Hepatic stellate cell (primary cell): ENCODE results near the gene PIK3R5.
"Not testable (repeated sequence)": the region's sequence is repeated elsewhere in the genome, so short reads cannot be mapped to it uniquely, and the experiment has no call there.

Source experiments
- DNase-seq: peaks from one replicate; pipeline ENCODE4 v3.0.0; 2011; ENCODE audit warnings: low spot score

PIK3R5 gene

GRCh38 chr17:8894673-8895578, 70.6 kb downstream of the PIK3R5 start:
- DNase-seq: peak; percentile 82

GRCh38 chr17:8894202-8894671, 71.3 kb downstream of the PIK3R5 start:
- no peak for DNase-seq

DNA sequence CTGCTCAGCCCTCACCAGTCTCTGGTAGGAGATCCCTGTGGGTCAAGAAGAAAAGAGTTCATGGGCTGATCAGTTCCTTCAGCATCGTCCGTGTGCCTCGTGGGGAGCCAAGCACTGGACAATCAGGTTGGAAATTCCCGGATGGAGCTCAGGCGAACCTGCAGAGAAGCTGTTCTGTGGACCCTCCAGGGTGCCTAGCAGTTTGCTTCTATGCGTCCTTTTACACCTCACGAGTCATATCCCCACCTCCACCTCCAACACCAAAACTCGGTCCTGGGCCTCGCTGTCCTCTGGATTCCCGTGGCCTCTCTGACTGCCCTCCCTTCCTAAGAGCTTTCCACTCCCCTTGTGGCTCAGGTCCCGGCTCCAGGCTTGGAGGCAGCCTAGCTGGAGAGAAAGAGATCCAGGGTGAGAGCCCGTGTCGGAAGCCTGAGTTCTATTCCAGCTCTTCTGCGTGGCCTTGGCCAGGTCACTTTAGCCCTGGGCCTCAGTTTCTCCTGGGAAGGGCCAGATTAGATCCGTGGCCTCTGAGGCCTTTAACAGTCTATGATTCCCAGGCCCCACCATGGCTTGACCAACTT, 71.8 kb downstream of the PIK3R5 start:
- DNase-seq: no peak

DNA sequence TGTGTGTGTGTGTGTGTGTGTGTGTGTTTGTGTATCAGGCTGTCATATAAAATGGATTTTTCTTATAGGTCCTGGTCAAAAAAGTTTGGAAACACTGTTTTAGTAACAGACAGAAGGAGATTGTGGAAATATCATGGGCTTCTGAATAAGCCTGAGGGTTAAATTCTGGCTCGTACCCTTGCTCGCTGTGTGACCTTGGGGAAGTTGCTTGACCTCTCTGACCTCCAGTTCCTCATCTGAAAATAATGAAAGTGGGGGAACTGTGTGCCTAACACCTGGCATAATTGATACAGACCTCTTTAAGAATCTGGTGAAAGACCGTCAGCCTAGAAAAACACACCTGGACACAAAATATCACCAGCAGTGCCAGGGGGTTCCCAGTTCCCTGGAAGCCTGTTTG, 72.4 kb downstream of the PIK3R5 start:
- no peak for DNase-seq

- no peak for DNase-seq
These were observed 73.2 kb downstream of the PIK3R5 start for GRCh38 chr17:8892338-8892690.

GRCh38 chr17:8890671-8891070, 74.8 kb downstream of the PIK3R5 start:
- no peak for DNase-seq

DNA sequence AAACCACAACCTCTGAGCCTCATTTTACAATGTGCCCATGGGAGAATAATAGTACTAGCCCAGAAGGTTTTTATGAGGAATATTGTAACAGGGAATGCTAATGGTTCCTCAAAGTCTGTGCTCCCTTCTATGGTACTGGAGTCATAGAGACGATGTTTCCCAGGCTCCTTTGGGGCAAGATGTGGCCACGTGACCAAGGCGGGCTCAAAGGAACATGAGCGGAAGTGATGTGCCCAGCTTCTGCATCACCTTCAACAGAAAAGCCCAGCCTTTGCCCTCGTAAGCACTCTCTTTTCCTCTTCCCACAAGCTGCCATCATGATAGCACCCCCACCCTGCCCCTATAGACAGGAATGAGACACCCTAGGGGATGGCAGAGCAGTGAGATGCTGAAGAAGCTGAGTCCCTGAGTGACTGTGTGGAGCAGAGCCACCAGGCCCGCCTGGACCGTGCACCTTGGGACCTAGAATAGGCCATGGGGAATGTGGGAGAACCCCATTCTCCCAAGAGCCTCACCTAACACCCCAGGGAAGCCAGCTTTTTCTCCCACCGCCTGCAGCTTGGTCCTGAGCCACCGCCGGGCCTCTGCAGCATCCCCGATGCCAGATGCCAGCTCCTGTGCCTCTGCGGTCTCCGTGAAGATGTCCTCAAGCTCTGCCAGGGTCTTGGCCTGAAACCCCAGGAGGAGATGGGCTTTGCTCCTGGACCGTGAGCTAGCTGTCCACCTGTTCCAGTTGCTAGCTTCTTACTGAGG, 75.9 kb downstream of the PIK3R5 start:
- no peak for DNase-seq

DNA sequence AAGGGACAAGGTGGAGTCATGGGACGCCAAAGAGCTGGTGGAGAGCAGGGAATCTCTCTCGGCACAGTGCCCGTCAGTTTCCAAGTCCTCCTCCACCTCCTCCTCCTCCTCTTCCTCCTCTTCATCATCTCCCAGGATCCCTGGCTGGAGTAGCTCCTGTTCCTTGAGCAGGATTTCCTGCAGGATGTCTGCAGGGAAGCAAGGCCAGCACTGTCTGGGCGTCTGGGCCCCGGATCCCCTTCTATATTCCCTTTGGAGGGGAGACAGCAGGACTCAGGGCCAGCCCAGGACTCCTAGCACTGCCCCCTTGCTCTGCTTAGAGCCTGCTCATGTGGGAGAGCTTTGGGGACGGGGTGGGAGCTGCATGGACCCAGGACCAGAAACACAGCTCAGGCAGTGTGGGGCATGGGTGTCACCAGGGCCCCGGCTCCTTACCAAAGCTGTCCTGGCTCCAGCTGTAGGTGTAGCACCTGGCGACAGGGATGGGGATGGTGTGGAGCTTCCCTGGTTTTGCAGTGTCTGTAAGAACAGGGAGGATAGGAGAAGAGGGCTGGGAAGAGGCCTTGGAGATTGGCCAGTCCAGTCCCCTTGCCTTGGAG, 76.7 kb downstream of the PIK3R5 start:
- DNase-seq: no peak

DNA sequence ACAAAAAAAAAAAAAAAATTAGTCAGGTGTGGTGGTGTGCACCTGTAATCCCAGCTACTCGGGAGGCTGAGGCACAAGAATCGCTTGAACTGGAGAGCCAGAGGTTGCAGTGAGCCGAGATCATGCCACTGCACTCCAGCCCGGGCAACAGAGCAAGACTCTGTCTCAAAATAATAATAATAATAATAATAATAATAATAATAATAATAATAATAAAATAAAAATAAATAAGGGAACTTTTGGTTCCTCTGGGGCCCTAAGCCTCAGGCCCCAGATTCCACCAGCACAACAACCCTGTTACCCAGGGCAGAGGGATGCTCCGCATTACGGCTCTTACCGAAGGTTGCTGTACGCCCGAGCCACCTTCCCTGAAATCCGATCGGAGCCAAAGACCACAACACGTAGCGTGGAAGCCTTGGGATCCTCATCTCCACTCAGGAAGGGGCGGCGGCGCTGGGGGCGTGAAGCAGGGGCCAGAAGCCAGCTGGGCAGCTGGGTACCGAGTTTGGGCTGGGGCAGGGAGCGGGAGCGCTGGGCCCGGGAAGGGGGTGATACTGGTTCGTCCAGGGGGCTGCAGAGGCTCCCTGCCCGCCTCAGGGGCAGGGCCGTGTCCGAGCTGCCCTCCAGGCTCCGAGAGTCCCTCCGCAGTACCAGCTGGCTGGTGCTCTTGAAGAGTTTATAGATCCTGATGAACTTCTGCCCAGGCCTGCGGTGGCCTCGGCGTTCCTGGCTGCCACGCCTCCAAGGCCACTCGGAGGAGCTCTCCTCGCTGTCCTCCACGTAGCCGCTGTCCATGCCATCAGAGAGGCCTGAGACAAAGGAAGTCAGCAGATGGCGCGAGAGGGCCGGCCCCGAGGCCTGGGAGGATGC, 77.4 kb downstream of the PIK3R5 start:
- DNase-seq: peak; percentile 32

GRCh38 chr17:8887301-8887700, 78.2 kb downstream of the PIK3R5 start:
- DNase-seq: no peak

- DNase-seq: no peak
These were observed 79.4 kb downstream of the PIK3R5 start for GRCh38 chr17:8885967-8886684.

DNA sequence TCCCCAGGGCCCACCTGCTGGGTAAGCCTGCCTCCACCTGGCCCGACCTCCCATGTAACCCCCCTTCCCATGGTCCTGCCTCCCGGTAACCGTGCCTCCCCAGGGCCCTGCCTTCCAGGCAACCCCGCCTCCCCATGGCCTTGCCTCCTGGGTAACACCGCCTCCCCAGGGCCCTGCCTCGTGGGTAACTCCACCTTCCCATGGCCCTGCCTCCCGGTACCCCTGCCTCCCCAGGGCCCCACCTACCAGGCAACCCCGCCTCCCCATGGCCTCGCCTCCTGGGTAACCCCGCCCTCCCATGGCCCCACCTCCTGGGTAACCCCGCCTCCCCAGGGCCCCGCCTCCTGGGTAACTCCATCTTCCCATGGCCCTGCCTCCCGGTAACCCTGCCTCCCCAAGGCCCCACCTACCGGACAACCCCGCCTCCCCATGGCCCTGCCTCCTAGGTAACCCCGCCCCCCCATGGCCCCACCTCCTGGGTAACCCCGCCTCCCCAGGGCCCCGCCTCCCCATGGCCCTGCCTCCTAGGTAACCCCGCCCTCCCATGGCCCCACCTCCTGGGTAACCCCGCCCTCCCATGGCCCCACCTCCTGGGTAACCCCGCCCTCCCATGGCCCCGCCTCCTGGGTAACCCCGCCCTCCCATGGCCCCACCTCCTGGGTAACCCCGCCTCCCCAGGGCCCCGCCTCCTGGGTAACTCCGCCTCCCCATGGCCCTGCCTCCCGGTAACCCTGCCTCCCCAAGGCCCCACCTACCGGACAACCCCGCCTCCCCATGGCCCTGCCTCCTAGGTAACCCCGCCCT, 80.1 kb downstream of the PIK3R5 start:
- DNase-seq: not testable (repeated sequence)

DNA sequence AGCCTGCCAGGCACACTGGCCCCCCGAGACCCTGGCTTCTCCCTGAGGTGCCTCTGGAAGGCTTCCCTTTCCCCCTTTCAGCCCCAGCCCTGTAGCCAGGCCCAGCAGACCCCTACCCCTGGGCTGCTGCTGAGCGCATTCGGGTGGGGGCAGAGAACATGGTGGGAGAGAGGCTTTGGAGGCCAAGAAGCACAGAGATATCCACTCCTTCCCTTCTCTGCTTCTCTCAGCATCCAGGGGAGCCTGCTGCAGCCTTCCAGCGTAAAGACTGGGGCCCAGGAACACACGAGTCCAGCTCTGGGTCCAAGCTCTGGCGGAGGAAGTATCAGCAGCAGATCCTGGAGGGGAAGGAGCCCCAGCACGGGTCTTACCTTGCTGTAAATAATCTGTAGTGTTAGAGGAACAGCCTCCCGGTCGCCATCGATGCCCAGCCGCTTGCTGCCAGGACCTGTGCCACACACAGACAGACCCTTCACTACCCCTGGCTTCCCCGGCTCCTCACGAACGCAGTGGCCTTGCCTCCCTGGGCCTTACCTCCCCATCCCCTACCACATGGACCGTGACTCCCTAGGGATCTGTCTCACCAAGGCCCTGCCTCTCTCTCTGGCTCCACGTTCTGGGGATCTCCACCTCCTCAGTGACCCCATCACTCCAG, 81.0 kb downstream of the PIK3R5 start:
- no peak for DNase-seq

GRCh38 chr17:8883353-8883752, 82.2 kb downstream of the PIK3R5 start:
- no peak for DNase-seq

- no peak for DNase-seq
These were observed 83.9 kb downstream of the PIK3R5 start for GRCh38 chr17:8881606-8882005.

DNA sequence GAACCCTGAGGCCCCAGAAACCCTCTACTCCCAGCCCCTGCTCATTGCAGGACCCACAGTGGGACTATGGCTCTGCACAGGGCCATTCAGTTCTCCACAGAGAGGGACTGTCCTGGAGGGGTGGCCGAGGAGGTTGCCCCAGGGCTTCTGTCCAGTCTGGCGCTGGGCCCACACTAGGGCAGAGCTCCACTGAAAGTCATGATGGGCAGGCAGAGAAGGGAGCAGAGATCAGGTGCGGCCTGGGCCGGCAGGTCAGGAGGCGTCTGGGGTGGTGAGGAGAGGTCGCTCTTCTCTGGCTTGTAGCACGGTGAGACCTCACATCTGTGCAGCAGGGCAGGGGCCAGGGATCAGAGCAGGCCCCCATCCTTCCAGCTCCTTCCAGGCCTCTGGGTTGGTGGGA, 85.0 kb downstream of the PIK3R5 start:
- DNase-seq: no peak

DNA sequence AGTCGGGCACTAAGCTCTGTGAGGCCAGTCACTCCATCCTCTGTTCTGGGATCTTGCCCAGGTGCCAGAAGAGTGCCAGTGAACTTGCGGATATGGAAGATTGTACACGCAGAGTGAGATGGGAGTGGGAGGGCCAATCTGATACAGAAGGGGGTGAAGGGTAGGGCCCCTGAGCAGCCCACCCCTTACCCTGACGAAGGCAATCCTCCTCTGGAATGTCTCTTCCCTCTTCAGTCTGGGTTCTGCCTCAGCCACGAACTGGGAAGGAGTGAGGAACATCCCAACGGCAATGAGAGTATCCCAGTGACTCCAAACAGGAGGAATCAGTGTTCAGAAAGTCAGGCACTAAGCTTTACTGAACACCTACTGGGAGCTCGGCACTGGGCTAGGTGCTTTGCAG, 86.1 kb downstream of the PIK3R5 start:
- no peak for DNase-seq

GRCh38 chr17:8877984-8878383, 87.5 kb downstream of the PIK3R5 start:
- DNase-seq: no peak

DNA sequence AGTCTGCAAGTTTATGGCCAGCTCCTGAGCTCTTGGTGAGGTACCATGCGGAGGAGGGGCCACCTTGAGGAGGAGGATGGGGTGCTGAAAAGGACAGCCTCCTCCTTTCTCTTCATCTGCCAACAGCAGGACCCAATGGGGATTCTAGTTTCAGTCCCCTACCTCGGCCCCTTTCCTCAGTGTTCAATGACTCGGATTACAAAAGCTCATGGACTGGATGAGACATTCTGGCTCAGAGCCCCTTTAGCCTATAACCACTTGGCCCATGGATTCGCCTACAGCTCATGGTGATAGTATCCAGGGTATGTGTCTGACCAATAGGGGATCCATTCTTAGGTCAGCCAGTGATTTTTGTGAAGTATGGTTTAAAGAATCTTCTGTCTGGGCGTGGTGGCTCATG, 89.5 kb downstream of the PIK3R5 start:
- no peak for DNase-seq
